GM12872 (cell line): ENCODE measurements around the gene LTF.

Experiments used
- CTCF ChIP-seq: IDR thresholded peaks from 3 replicates; pipeline ENCODE4 v1.5.1; 2011; ENCODE audit warnings: low read depth, mild to moderate bottlenecking, low read length, moderate library complexity; ENCODE audit not compliant: insufficient read depth

Gene LTF

GRCh38 chr3:46503200-46503874 is 38.6 kb upstream of the LTF start:
- TF ChIP-seq CTCF, result no peak

- no peak for TF ChIP-seq CTCF
These were observed 37.0 kb upstream of the LTF start for GRCh38 chr3:46501702-46502101.

DNA sequence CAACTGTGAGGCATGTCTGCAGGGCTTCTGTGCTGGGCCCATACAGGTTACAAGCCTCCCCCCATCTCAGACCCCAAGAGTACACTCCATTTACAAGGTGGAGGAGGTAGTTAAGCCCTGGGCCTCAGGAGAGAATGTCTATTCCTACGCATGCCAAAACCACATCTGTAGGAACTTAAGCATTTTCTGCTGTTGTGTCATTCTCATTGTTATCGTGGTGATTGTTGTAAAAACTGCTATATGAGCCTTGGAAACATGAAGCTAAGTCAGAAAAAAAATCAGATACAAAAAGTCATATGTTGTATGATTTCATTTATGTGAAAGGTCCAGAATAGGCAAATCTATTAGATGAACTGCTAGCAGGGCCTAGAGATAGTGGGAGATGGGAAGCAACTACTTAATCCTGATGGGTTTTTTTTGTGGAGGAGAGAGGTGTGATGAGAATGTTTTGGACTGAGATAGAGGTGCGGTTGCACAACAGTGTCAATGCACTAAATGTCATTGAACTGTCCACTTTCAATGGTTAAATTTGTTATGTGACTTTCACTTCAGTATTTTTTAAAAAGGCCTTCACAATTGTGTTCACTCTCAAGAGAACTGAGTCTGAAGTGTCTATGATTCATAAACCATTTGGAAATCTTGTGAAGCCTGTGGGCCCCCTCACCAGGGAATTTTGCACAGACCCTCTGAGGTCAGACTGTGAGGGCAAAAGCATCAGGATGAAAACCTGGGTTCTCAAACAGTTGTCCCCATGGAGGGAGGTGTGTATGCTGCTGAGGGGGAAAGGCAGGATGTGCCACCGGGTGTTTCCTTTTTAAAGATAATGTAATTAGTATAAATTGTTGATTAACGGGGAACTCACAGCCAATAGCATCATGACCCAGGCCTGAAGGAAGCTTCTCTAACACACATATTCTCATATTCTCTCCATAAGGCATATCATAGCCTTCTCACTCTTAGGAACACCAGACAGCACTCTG is 36.2 kb upstream of the LTF start:
- TF ChIP-seq CTCF, result no peak

DNA sequence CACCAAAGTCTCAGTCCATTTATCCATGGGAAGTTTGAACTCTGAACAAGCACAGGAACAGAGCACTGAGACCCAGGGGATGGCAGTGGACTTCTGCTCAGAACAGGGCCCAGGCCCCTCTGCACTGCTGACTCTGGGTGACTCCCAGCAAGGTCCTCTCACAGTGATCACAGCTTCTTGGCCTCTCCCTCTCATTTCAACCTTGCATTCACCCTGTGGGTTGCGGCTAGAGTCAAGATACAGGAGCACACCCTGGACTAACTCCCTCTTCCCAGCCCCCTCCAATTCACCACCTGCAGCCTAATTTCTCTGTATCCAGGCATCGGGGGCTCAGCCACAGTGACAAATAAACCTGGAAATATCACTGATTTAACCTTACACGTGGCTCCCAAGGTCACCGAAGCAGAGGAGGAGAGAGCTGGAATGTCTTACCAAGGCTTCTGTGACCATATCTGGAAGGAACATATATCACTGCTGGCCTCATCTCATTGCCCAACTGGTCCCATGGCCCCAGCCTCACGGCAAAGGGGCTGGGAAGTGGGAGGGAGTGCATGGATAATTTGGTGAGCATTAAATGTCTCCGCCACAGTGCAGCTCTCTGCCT is 34.3 kb upstream of the LTF start:
- no peak for TF ChIP-seq CTCF

DNA sequence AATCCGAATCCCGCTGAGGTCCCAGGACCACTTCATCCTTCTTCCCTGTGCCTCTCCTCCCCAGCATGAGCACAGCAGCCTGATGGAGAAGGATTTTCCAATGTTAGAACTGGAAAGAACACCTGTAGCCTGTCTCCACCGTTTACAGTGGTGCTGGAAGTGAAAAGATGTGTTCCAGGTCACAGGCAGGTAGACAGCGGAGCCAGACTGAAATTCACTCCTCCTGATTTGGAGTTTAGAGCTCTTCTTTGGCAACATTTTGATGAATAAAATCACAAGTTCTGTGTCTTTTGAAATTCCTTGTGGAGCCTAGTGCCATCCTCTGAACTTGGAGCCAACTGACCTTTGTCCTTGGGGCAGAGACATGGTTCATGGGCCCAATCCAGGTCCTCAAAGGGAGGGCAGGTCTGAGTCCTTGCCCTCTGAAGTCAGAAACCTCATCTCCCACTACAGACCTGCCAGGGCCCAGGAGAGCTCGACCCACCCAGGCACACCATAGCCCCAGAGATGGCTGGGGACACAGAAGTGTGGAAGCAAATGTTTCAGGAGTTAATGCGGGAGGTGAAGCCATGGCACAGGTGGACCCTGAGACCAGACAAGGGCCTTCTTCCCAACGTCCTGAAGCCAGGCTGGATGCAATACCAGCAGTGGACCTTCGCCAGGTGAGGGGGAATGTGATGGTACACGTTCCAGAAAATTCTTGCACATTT is 33.0 kb upstream of the LTF start, which contains the start of gene RTP3:
Gene RTP3 (plus strand): TSS at position 421 of the 710 bp plus-strand sequence. CDS start 87 bp downstream, at position 508.
- no peak for TF ChIP-seq CTCF

DNA sequence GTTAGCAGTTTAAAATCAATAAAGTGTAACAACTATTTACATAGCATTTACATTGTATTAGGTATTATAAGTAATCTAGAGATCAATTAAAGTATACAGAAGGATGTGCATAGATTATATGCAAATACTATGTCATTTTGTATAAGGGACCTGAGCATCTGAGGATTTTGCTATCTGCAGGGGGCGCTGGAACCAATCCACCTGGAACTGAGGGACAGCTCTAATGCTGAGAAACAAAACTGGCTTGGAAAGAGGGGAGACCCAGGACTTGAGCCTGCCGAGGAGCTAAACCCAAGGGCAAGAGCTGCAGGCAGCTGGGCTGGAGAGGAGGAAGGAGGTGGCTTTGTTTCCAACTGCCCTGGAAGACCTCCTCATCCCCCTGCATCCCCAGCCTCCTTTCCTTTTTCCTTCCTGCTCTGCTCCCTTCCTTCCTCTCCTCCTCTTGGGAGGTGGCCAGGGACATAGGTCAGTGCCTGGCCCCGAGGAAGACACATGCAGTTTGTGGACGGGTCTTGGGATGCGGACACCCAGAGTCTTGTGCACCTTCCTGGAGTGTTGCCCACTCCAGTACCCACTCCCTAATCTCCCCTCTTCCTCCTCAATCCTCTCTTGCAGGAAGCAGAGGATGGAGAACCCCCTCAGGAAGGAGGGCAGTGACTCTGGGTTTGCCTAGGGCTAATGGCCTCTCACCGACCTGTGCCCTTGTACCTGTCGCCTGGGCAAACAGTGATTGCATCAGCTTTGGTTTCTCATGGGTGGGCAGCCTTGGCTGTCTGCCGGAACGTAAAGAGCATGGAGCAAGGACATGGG is 32.2 kb upstream of the LTF start:
- TF ChIP-seq CTCF, result peak; percentile 60
